ENCODE results near the gene SEH1L.

The SEH1L gene

DNA sequence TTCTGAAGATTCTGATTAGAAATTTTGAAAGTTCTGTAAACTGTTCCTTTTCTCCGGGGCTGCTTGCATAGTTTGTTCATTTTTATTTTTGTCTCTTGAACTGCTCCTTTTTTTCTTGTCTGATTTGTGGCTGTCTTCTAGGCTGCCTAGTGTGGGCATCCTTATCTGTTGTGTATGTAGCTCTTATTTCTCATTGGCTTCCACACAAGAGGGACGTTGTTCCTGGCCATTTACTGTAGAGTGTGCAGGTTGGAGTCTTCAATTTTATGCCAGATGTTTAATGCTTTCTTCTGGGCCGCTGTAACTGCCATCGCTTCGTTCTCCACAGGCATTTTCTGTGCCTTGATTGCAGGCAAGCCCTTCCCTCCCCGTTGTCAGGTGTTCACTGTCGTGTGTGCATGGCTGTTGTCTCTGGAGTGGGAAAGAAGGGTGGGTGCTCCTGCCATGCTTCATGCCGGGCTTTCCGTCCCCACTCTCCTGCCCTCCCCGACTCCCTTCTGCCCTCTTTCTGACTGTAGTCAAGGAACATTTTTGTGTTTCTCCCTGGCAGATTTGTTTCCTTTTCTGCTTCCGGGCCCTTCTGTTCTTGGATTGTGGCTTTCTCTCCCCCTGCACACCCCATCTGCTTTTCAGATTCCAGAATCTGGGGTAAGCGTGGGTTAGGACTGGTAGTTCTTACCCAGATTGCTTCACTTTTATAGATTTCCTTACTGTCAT lies 58.9 kb downstream of the SEH1L start:
- DNase-seq (ENCODE audit: low read depth): no peak
- no peak overlapping the region for H3K4me3 ChIP-seq (ENCODE audit: low read length)
- TF ChIP-seq, protein P1, sequence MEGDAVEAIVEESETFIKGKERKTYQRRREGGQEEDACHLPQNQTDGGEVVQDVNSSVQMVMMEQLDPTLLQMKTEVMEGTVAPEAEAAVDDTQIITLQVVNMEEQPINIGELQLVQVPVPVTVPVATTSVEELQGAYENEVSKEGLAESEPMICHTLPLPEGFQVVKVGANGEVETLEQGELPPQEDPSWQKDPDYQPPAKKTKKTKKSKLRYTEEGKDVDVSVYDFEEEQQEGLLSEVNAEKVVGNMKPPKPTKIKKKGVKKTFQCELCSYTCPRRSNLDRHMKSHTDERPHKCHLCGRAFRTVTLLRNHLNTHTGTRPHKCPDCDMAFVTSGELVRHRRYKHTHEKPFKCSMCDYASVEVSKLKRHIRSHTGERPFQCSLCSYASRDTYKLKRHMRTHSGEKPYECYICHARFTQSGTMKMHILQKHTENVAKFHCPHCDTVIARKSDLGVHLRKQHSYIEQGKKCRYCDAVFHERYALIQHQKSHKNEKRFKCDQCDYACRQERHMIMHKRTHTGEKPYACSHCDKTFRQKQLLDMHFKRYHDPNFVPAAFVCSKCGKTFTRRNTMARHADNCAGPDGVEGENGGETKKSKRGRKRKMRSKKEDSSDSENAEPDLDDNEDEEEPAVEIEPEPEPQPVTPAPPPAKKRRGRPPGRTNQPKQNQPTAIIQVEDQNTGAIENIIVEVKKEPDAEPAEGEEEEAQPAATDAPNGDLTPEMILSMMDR (conservative IDR thresholded peaks at IDR 0.05; ENCODE audit: low read depth, low read length): no peak

DNA sequence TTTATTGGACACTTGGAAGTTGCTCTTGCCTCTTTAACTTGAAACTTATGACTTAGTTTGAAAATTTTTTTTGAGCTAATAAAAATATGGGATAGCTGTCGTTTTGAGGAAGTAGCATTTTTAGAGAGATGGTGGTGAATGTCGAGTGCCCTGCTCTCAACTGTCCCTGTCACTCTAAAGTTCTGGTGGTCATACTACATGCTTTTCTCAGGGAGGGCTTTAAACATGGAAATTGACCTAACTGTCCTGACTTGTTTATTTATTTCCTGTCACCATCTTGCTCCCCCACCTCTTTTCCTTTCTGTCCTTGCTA lies 59.4 kb downstream of the SEH1L start:
- H3K4me3 ChIP-seq (ENCODE audit: low read length): no peak overlapping the region
- DNase-seq (ENCODE audit: low read depth): no peak
- TF ChIP-seq, protein P1 (conservative IDR thresholded peaks at IDR 0.05; ENCODE audit: low read depth, low read length): no peak

DNA sequence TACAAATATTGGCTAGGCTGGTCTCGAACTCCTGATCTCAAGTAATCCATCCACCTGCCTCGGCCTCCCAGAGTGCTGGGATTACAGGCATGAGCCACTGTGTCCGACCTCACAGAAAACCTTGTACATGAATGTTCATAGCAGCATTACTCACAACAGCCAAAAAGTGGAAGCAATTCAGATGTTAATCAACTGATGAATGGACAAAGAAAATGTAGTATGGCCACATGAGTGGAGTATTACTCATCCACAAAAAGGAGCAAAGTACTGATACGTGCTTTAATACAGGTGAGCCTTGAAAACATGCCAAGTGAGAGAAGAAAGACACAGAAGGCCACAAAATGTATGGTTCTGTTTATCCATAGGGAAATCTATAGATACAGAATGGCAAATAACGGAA lies 63.9 kb downstream of the SEH1L start:
- H3K4me3 ChIP-seq (ENCODE audit: low read length): no peak overlapping the region
- TF ChIP-seq, protein P1 (conservative IDR thresholded peaks at IDR 0.05; ENCODE audit: low read depth, low read length): no peak
- DNase-seq (ENCODE audit: low read depth): no peak

DNA sequence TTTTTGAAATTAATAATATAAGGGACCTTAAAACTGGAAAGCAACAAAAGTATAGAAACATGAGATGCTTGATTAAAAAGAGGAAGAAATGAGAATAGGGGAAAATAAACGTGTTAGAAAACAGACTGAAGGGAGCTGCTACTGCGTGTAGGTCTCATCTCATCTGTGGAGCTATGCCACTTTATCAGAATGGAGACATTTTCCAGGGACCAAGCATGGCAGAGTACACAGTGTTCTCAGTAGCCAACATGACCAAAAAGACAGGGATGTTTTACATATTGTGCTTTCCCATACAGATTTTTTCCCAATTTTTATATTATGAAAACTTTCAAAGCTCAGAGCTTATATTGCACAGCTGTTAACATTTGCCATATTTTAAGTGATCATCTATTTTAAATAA lies 66.4 kb downstream of the SEH1L start:
- no peak for DNase-seq (ENCODE audit: low read depth)
- H3K4me3 ChIP-seq (ENCODE audit: low read length): no peak overlapping the region
- TF ChIP-seq, protein P1 (conservative IDR thresholded peaks at IDR 0.05; ENCODE audit: low read depth, low read length): no peak

DNA sequence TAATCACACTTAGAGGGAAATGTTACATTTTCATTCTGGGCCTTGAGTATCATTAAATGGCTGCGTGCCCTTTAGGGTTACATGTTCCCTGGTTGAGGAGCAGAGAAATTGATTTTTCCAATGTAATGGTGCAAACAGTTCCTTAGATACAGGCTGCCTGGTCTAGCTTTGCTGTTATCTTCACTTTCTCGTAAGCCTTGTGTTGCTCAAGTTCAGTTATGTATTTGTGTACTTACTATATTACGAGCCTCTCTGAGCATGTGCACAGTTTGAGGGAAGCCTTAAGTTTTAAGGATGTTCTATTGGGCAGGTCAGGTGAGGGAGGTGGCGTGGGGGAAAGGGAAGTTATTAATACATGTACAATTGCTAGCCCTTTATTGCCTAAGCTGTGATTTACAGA lies 67.0 kb downstream of the SEH1L start:
- TF ChIP-seq, protein P1 (conservative IDR thresholded peaks at IDR 0.05; ENCODE audit: low read depth, low read length): no peak
- H3K4me3 ChIP-seq (ENCODE audit: low read length): no peak overlapping the region
- no peak for DNase-seq (ENCODE audit: low read depth)

DNA sequence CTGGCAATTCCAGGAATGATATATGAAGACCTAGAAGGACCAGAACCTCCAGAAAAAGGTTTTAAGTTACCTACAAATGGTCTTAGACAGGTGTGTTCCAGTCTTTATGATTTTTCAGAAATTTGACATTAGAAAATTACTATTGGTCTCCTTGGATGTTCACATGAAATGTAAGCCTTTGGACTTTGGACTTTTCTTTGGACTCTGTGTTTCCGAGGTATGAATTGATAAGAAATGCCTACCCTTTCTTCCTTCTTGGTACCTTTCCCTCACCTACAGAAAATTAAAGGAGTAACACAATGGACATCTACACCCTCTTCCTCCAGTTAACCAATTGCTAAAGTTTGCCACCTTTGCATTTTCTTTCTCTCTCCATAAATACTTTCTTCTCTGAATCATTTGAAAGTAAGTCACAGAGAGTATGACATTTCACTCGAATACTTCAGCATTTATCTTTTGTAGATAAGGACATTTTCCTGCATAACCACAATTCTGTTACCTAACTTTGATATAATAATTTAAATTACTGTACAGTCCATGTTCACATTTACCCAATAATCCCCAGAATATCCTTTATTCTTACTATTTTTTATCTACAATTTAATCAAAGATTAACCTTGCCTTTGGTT lies 69.5 kb downstream of the SEH1L start:
- DNase-seq (ENCODE audit: low read depth): no peak
- TF ChIP-seq, protein P1 (conservative IDR thresholded peaks at IDR 0.05; ENCODE audit: low read depth, low read length): no peak
- no peak overlapping the region for H3K4me3 ChIP-seq (ENCODE audit: low read length)

DNA sequence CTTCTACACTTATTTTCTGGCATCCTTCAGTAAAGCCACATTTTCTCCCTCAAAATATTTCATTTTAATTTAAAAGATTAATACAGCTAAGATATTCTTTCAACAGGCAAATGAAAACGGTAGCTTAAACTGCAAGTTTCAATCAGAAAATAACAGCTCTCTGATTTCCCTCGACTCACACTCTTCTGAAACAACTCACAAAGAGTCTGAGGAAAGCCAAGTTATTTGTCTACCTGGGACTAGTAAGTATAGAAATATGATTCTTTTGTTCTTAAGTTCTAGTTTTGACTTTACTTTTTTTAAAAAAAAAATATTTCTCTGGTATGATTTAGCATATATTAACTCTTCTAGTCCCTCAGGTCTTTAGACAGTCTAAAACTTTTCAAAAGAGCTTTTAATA lies 70.6 kb downstream of the SEH1L start:
- no peak overlapping the region for H3K4me3 ChIP-seq (ENCODE audit: low read length)
- DNase-seq (ENCODE audit: low read depth): no peak
- TF ChIP-seq, protein P1 (conservative IDR thresholded peaks at IDR 0.05; ENCODE audit: low read depth, low read length): no peak
